Caco-2 (cell line): ENCODE results near the gene PIEZO1. TPM values are rescaled to one million over a fixed set of nuclear protein-coding genes. Genes with fewer than 3 reads are reported as not detected.
"Not testable (repeated sequence)": the region's sequence is repeated elsewhere in the genome, so short reads cannot be mapped to it uniquely, and the experiment has no call there.

Source experiments
- BruUV-seq: library from RNA; stranded (reverse); fragments of 400-500 nt; replicated peaks from 2 replicates; lab custom pipeline; 2021; lab: Mats Ljungman, UMichigan
- CTCF ChIA-PET: fragments of 300-600 bp; sonication (Branson Sonifier 250); formaldehyde crosslinking; loops from one replicate; lab custom pipeline; 2022; ENCODE audit warnings: antibody characterized with exemption; lab: Charles Lee
- POLR2A ChIA-PET: fragments of 300-600 bp; sonication (Branson Sonifier 250); formaldehyde crosslinking; loops from one replicate; lab custom pipeline; 2022; ENCODE audit warnings: antibody characterized with exemption; lab: Charles Lee
- DNase-seq, 2 experiments: peaks; one replicate each; pipeline versions ENCODE4 v3.0.0 to v3.0.0-alpha.2; 2020 to 2022
- H3K27me3 ChIP-seq: replicated peaks from 2 replicates; pipeline ENCODE4 v1.6.0; 2011; ENCODE audit warnings: low read length; ENCODE audit not compliant: control insufficient read depth, insufficient read depth
- H3K36me3 ChIP-seq: 2 replicates; pipeline ENCODE4 v1.5.1; 2011; ENCODE audit warnings: low read length; ENCODE audit not compliant: control insufficient read depth, insufficient read depth
- H3K4me1 ChIP-seq: fragments of 250-450 bp; sonication (Bioruptor Pico); 2 replicates; pipeline ENCODE4 v1.5.1; 2020; ENCODE audit warnings: mild to moderate bottlenecking
- H3K4me3 ChIP-seq: 2 replicates; pipeline ENCODE4 v1.5.1; 2011; ENCODE audit warnings: low read depth, mild to moderate bottlenecking, control low read depth, low read length
- H3K9me3 ChIP-seq: fragments of 250-450 bp; sonication (Bioruptor Pico); 2 replicates; pipeline ENCODE4 v1.5.1; 2020; ENCODE audit warnings: mild to moderate bottlenecking, moderate library complexity
- H3K27ac Mint-ChIP-seq: one replicate; pipeline ENCODE4 v1.8.0; 2022; ENCODE audit warnings: mixed read lengths; ENCODE audit not compliant: unreplicated experiment
- H3K27me3 Mint-ChIP-seq: one replicate; pipeline ENCODE4 v1.8.0; 2022; ENCODE audit warnings: mixed read lengths; ENCODE audit not compliant: insufficient read depth, unreplicated experiment
- H3K36me3 Mint-ChIP-seq: one replicate; pipeline ENCODE4 v1.8.0; 2022; ENCODE audit warnings: mild to moderate bottlenecking, mixed read lengths; ENCODE audit not compliant: insufficient read depth, unreplicated experiment
- H3K4me1 Mint-ChIP-seq: one replicate; pipeline ENCODE4 v1.8.0; 2022; ENCODE audit warnings: low read depth, mixed read lengths; ENCODE audit not compliant: unreplicated experiment
- H3K4me3 Mint-ChIP-seq: one replicate; pipeline ENCODE4 v1.8.0; 2022; ENCODE audit warnings: mild to moderate bottlenecking, moderate library complexity, mixed read lengths; ENCODE audit not compliant: unreplicated experiment
- H3K9me3 Mint-ChIP-seq: one replicate; pipeline ENCODE4 v1.8.0; 2022; ENCODE audit warnings: mixed read lengths; ENCODE audit not compliant: unreplicated experiment
- intact Hi-C: fragments of 100-400 bp; cut with micrococcal nuclease; formaldehyde crosslinking; loops from one replicate; pipeline ENCODE4 v1.10.0; 2022; ENCODE audit not compliant: unreplicated experiment
- total RNA-seq: library from RNA; stranded (reverse); gene quantifications from 2 replicates; pipeline ENCODE4 v1.2.3, GENCODE V29; 2022
- TF ChIP-seq, protein P1 (sequence below), 2 experiments: fragments of 200-600 bp in 1 of 2; IDR thresholded peaks; 1 replicate in 1 of 2; 2 replicates in 1 of 2; pipeline versions ENCODE4 v1.5.1 to v1.8.0; 2011 to 2022; ENCODE audit warnings: antibody characterized with exemption in 1 of 2, control low read depth in 1 of 2, inconsistent platforms in 1 of 2, low read depth in 1 of 2, low read length in 1 of 2, mild to moderate bottlenecking in 1 of 2, moderate library complexity in 1 of 2; ENCODE audit not compliant: insufficient read depth in 1 of 2, severe bottlenecking in 1 of 2, unreplicated experiment in 1 of 2

PIEZO1 gene
- total RNA-seq, 1 experiment from 2014 or later = 248 TPM

DNA sequence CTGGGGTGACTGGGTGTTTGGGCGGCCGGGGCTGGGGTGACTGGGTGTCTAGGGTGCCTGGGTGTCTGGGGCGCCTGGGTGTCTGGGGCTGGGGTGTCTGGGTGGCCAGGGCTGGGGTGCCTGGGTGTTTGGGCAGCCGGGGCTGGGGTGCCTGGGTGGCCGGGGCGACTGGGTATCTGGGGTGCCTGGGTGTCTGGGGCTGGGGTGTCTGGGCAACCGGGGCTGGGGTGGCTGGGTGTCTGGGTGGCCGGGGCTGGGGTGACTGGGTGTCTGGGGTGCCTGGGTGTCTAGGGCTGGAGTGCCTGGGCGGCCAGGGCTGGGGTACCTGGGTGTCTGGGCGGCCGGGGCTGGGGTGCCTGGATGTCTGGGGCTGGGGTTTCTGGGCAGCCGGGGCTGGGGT, 40.1 kb upstream of the PIEZO1 start:
- H3K27ac Mint-ChIP-seq = no peak overlapping the region
- Histone ChIP-seq H3K4me1 (no peaks in the 10 kb centered on the region), H3K9me3 (no peaks in the 10 kb centered on the region), H3K36me3 (no peaks in the 10 kb centered on the region; the same call in none of the 2 replicates), H3K27me3 (no peaks in the 10 kb centered on the region), H3K4me3 (no peak overlapping the region)
- CTCF ChIA-PET = no interaction called here
- intact Hi-C loops = no loop called here
- TF ChIP-seq, protein P1, sequence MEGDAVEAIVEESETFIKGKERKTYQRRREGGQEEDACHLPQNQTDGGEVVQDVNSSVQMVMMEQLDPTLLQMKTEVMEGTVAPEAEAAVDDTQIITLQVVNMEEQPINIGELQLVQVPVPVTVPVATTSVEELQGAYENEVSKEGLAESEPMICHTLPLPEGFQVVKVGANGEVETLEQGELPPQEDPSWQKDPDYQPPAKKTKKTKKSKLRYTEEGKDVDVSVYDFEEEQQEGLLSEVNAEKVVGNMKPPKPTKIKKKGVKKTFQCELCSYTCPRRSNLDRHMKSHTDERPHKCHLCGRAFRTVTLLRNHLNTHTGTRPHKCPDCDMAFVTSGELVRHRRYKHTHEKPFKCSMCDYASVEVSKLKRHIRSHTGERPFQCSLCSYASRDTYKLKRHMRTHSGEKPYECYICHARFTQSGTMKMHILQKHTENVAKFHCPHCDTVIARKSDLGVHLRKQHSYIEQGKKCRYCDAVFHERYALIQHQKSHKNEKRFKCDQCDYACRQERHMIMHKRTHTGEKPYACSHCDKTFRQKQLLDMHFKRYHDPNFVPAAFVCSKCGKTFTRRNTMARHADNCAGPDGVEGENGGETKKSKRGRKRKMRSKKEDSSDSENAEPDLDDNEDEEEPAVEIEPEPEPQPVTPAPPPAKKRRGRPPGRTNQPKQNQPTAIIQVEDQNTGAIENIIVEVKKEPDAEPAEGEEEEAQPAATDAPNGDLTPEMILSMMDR (IDR thresholded peaks at IDR 0.05; ENCODE audit: insufficient read depth in 1 of 2, low read depth in 1 of 2, low read length in 1 of 2, severe bottlenecking in 1 of 2, unreplicated experiment in 1 of 2) = no peak
- no peaks in the 10 kb centered on the region for H3K27me3 Mint-ChIP-seq
- no peak for DNase-seq
- no peaks in the 10 kb centered on the region for H3K9me3 Mint-ChIP-seq
- peaks cover 17% of the 10 kb centered on the region for H3K36me3 Mint-ChIP-seq
- no peaks in the 10 kb centered on the region for H3K4me1 Mint-ChIP-seq
- POLR2A ChIA-PET = no interaction called here
- no peak overlapping the region for H3K4me3 Mint-ChIP-seq
- no TSS peak for BruUV-seq

DNA sequence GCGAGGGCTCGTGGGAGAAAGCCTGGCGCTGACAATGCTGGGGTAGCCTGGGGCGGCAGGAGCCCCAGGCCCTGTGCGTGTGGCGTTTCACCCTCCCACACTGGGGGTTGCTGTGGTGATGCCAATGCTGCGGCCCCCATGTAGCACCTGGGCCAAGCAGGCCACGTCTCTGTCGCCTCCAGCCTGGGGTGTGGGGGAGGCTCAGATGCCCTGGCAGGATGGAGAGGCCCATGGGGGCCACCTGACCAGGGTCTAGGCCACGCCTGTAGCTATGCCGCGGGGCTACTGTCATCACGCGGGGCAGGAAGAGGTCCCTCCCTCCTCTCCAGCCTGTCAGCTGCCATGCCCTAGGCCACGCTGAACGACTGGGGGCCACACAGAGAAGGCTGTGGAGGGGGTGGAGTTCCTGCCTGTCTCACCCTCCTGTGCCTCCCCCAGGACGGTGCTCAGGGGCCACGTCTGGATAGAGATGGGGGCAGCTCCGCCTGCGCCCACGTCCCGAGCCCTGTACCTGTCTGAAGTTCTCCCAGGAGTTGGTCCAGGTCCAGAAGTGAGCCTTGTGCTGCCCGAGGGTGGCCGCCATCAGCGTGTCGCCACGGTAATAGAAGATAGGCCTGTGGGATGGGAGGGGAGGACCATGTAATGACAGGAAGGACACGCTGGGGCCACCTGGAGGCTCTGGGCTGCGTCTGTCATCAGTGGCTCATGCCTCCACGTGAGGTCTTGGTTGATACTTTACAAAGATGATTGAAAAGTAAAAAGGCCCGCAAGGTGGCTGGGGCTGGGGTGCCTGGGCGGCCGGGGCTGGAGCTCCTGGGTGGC, 39.4 kb upstream of the PIEZO1 start:
- POLR2A ChIA-PET = no interaction called here
- intact Hi-C loops = no loop called here
- TF ChIP-seq, protein P1 (IDR thresholded peaks at IDR 0.05; ENCODE audit: insufficient read depth in 1 of 2, low read depth in 1 of 2, low read length in 1 of 2, severe bottlenecking in 1 of 2, unreplicated experiment in 1 of 2) = no peak
- H3K4me1 Mint-ChIP-seq = no peaks in the 10 kb centered on the region
- no peak overlapping the region for H3K27ac Mint-ChIP-seq
- no TSS peak for BruUV-seq
- no peaks in the 10 kb centered on the region for H3K9me3 ChIP-seq
- no peaks in the 10 kb centered on the region for H3K27me3 Mint-ChIP-seq
- no peak overlapping the region for H3K4me3 ChIP-seq
- no peaks in the 10 kb centered on the region for H3K27me3 ChIP-seq
- no peak for DNase-seq
- no peak overlapping the region for H3K4me3 Mint-ChIP-seq
- no peaks in the 10 kb centered on the region for H3K4me1 ChIP-seq
- H3K9me3 Mint-ChIP-seq = no peaks in the 10 kb centered on the region
- no peaks in the 10 kb centered on the region; the same call in none of the 2 replicates for H3K36me3 ChIP-seq
- H3K36me3 Mint-ChIP-seq = peaks cover 17% of the 10 kb centered on the region
- CTCF ChIA-PET = interaction anchor here (0.6 kb wide), 1 partner anchor 12 kb away, joined by 3 read pairs; no protein-coding TSS in a partner anchor

DNA sequence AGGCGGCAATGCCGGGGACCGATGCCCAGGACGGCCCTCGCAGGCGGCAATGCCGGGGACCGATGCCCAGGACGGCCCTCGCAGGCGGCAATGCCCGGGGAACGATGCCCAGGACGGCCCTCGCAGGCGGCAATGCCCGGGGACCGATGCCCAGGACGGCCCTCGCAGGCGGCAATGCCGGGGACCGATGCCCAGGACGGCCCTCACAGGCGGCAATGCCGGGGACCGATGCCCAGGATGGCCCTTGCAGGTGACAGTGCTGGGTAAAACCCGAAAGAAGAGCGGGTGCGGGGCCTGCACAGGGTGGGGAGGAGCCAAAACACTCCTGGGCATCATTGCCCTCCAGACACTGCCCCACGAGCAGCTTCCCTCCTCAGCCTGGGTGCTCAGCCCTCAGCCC, 38.6 kb upstream of the PIEZO1 start:
- POLR2A ChIA-PET = not testable (repeated sequence)

More for the DNA sequence above, 38.6 kb upstream of the PIEZO1 start:
- H3K36me3 ChIP-seq, CTCF ChIA-PET, H3K4me3 ChIP-seq, H3K9me3 ChIP-seq, DNase-seq, H3K27ac Mint-ChIP-seq, BruUV-seq, H3K27me3 Mint-ChIP-seq, H3K27me3 ChIP-seq, H3K4me1 ChIP-seq, H3K9me3 Mint-ChIP-seq, H3K4me3 Mint-ChIP-seq, intact Hi-C loops, H3K4me1 Mint-ChIP-seq: not testable (repeated sequence)
- peaks cover 12% of the 10 kb centered on the region for H3K36me3 Mint-ChIP-seq
